GM10266 (cell line): ENCODE results near the gene DPYSL4.

ENCODE experiments used
- DNase-seq: peaks from one replicate; pipeline ENCODE4 v3.0.0; 2012; ENCODE audit errors: extremely low spot score
- TF ChIP-seq, protein P1 (sequence below): IDR thresholded peaks from 2 replicates; pipeline ENCODE4 v1.5.1; 2012; ENCODE audit warnings: mild to moderate bottlenecking, low read depth; ENCODE audit not compliant: control insufficient read depth, insufficient read depth; ENCODE audit errors: missing control alignments

Gene DPYSL4

GRCh38 chr10:132150777-132151176 is 36.0 kb upstream of the DPYSL4 start:
- no peak for DNase-seq
- TF ChIP-seq, protein P1, sequence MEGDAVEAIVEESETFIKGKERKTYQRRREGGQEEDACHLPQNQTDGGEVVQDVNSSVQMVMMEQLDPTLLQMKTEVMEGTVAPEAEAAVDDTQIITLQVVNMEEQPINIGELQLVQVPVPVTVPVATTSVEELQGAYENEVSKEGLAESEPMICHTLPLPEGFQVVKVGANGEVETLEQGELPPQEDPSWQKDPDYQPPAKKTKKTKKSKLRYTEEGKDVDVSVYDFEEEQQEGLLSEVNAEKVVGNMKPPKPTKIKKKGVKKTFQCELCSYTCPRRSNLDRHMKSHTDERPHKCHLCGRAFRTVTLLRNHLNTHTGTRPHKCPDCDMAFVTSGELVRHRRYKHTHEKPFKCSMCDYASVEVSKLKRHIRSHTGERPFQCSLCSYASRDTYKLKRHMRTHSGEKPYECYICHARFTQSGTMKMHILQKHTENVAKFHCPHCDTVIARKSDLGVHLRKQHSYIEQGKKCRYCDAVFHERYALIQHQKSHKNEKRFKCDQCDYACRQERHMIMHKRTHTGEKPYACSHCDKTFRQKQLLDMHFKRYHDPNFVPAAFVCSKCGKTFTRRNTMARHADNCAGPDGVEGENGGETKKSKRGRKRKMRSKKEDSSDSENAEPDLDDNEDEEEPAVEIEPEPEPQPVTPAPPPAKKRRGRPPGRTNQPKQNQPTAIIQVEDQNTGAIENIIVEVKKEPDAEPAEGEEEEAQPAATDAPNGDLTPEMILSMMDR = no peak

GRCh38 chr10:132151286-132151950 is 35.3 kb upstream of the DPYSL4 start:
- TF ChIP-seq, protein P1 = no peak
- no peak for DNase-seq

GRCh38 chr10:132151951-132152505 is 34.7 kb upstream of the DPYSL4 start:
- no peak for DNase-seq
- TF ChIP-seq, protein P1 = no peak

GRCh38 chr10:132152896-132153580 is 33.7 kb upstream of the DPYSL4 start:
- DNase-seq = no peak
- TF ChIP-seq, protein P1 = no peak

- TF ChIP-seq, protein P1 = no peak
- DNase-seq = no peak
These were observed 33.0 kb upstream of the DPYSL4 start for GRCh38 chr10:132153616-132154217.

- TF ChIP-seq, protein P1 = no peak
- no peak for DNase-seq
These were observed 32.3 kb upstream of the DPYSL4 start for GRCh38 chr10:132154440-132154839.

- no peak for DNase-seq
- TF ChIP-seq, protein P1 = no peak
These were observed 31.8 kb upstream of the DPYSL4 start for GRCh38 chr10:132154931-132155330.
